Nucleus accumbens (tissue), 56 donors: ENCODE data around the gene A1CF.
"Not testable (repeated sequence)": the region's sequence is repeated elsewhere in the genome, so short reads cannot be mapped to it uniquely, and the experiment has no call there.

ENCODE experiments used
- DNase-seq, 56 donors: peaks; one replicate each; lab custom pipeline; 2025; lab: John Stamatoyannopoulos, UW

The A1CF gene

GRCh38 chr10:50885097-50885859, at the start of gene A1CF:
A1CF (minus strand) TSS chr10:50885627; CDS start chr10:50859940, 25,687 bp downstream.
- no peak for DNase-seq

GRCh38 chr10:50931948-50932431, 46.6 kb upstream of the A1CF start:
- DNase-seq = no peak

GRCh38 chr10:50929670-50930069, 44.2 kb upstream of the A1CF start:
- no peak for DNase-seq

GRCh38 chr10:50928190-50928552, 42.7 kb upstream of the A1CF start:
- DNase-seq = no peak

GRCh38 chr10:50927522-50928189, 42.2 kb upstream of the A1CF start:
- no peak for DNase-seq

GRCh38 chr10:50923471-50923870, 38.0 kb upstream of the A1CF start:
- DNase-seq = not testable (repeated sequence)

GRCh38 chr10:50919010-50919409, 33.6 kb upstream of the A1CF start:
- no peak for DNase-seq

- DNase-seq = no peak
Observed at GRCh38 chr10:50918529-50918928, 33.1 kb upstream of the A1CF start.

- DNase-seq = no peak
Observed at GRCh38 chr10:50917486-50917885, 32.1 kb upstream of the A1CF start.

- no peak for DNase-seq
Observed at GRCh38 chr10:50909334-50910014, 24.0 kb upstream of the A1CF start.

GRCh38 chr10:50908366-50908765, 22.9 kb upstream of the A1CF start:
- DNase-seq = no peak

- DNase-seq = not testable (repeated sequence)
Observed at GRCh38 chr10:50905797-50906196, 20.4 kb upstream of the A1CF start.

- no peak for DNase-seq
Observed at GRCh38 chr10:50896721-50897120, 11.3 kb upstream of the A1CF start.

- no peak for DNase-seq
Observed at GRCh38 chr10:50894312-50894711, 8.9 kb upstream of the A1CF start.

GRCh38 chr10:50892467-50892866, 7.0 kb upstream of the A1CF start:
- no peak for DNase-seq

GRCh38 chr10:50884302-50884701, 1.1 kb downstream of the A1CF start:
- DNase-seq = no peak

GRCh38 chr10:50883629-50884028, 1.8 kb downstream of the A1CF start:
- DNase-seq = no peak

- no peak for DNase-seq
Observed at GRCh38 chr10:50882540-50882983, 2.9 kb downstream of the A1CF start.

GRCh38 chr10:50881046-50881445, 4.4 kb downstream of the A1CF start:
- not testable (repeated sequence) for DNase-seq

- DNase-seq = no peak
Observed at GRCh38 chr10:50876429-50876828, 9.0 kb downstream of the A1CF start.

- DNase-seq = no peak
Observed at GRCh38 chr10:50874723-50875122, 10.7 kb downstream of the A1CF start.
